GM18498 (cell line): ENCODE measurements around the gene OR10V1.
"Not testable (repeated sequence)": the region's sequence is repeated elsewhere in the genome, so short reads cannot be mapped to it uniquely, and the experiment has no call there.

Experiments used
- ATAC-seq: cut with Tn5 transposase; IDR thresholded peaks from one replicate; pipeline ENCODE4 v1.9.1; 2021; ENCODE audit warnings: mild to moderate bottlenecking, moderate library complexity; ENCODE audit not compliant: unreplicated experiment

Gene OR10V1

GRCh38 chr11:59710136-59710847 is 3.4 kb downstream of the OR10V1 start:
- ATAC-seq: no peak

- ATAC-seq: no peak
Observed at GRCh38 chr11:59708537-59708936, 5.1 kb downstream of the OR10V1 start.

GRCh38 chr11:59707371-59707770 is 6.3 kb downstream of the OR10V1 start:
- ATAC-seq: no peak

GRCh38 chr11:59706518-59707285 is 6.9 kb downstream of the OR10V1 start:
- ATAC-seq: no peak

- no peak for ATAC-seq
Observed at GRCh38 chr11:59705294-59705693, 8.4 kb downstream of the OR10V1 start.

GRCh38 chr11:59703515-59703914 is 10.1 kb downstream of the OR10V1 start:
- not testable (repeated sequence) for ATAC-seq

- ATAC-seq: not testable (repeated sequence)
Observed at GRCh38 chr11:59700157-59700556, 13.5 kb downstream of the OR10V1 start.

- no peak for ATAC-seq
Observed at GRCh38 chr11:59698506-59698905, 15.1 kb downstream of the OR10V1 start.

- ATAC-seq: no peak
Observed at GRCh38 chr11:59692915-59693314, 20.7 kb downstream of the OR10V1 start.

GRCh38 chr11:59691156-59691555 is 22.5 kb downstream of the OR10V1 start:
- ATAC-seq: no peak

GRCh38 chr11:59689015-59689414 is 24.6 kb downstream of the OR10V1 start:
- ATAC-seq: no peak

- ATAC-seq: not testable (repeated sequence)
Observed at GRCh38 chr11:59681260-59681725, 32.4 kb downstream of the OR10V1 start.

GRCh38 chr11:59680287-59681154 is 33.1 kb downstream of the OR10V1 start:
- ATAC-seq: peak; percentile 86

GRCh38 chr11:59679347-59679746 is 34.3 kb downstream of the OR10V1 start:
- ATAC-seq: no peak

GRCh38 chr11:59678813-59679165 is 34.9 kb downstream of the OR10V1 start:
- no peak for ATAC-seq

- no peak for ATAC-seq
Observed at GRCh38 chr11:59678118-59678812, 35.4 kb downstream of the OR10V1 start.

- no peak for ATAC-seq
Observed at GRCh38 chr11:59676205-59676604, 37.4 kb downstream of the OR10V1 start.

- no peak for ATAC-seq
Observed at GRCh38 chr11:59674291-59674690, 39.4 kb downstream of the OR10V1 start.

GRCh38 chr11:59673291-59673690 is 40.4 kb downstream of the OR10V1 start:
- ATAC-seq: no peak

- no peak for ATAC-seq
Observed at GRCh38 chr11:59671471-59671870, 42.2 kb downstream of the OR10V1 start.

GRCh38 chr11:59669611-59670009 is 44.0 kb downstream of the OR10V1 start:
- ATAC-seq: no peak
